H1 (cell line): ENCODE results near the gene FAM186B. TPM values are rescaled to one million over a fixed set of nuclear protein-coding genes. Genes with fewer than 3 reads are reported as not detected.

Source experiments
- HDAC6 ChIP-seq: IDR thresholded peaks from one replicate; pipeline ENCODE4 v1.7.1; 2012; ENCODE audit warnings: low read depth, mild to moderate bottlenecking, inconsistent platforms, low read length, moderate library complexity
- polyA plus RNA-seq, 7 experiments: library from polyadenylated mRNA; depleted of rRNA in 3 of 7; stranded (reverse) in 5 of 7; unstranded in 2 of 7; fragments of >200 nt in 5 of 7; fragments of 200-250 nt in 2 of 7; gene quantifications; 1 replicate in 5 of 7; 2 replicates in 1 of 7; 4 replicates in 1 of 7; pipeline versions ENCODE4 v1.2.1 to v1.2.3, GENCODE V29; 2011 to 2013; ENCODE audit warnings: missing spikeins in 2 of 7, mixed read lengths in 2 of 7
- total RNA-seq: library from RNA; stranded (reverse); fragmentation: NEBNext Ultra II Directional; extraction: Animal tissue kit (Norgen Biotek cat#: 25700); gene quantifications from 2 replicates; pipeline ENCODE4 v1.2.1, GENCODE V29; 2021
- TF ChIP-seq, protein P1 (sequence below): fragments of 300-600 bp; sonication (generic); IDR thresholded peaks from 2 replicates; pipeline ENCODE4 v1.7.1; 2012; ENCODE audit warnings: low read length, moderate library complexity, mild to moderate bottlenecking, inconsistent platforms; ENCODE audit not compliant: insufficient replicate concordance

Gene FAM186B
- total and polyA plus RNA-seq, 2 of the 8 experiments (the other 6 are each of a cell fraction or from before 2014, with no cell fraction given) = 0.12 to 0.73 TPM

- TF ChIP-seq, protein P1, sequence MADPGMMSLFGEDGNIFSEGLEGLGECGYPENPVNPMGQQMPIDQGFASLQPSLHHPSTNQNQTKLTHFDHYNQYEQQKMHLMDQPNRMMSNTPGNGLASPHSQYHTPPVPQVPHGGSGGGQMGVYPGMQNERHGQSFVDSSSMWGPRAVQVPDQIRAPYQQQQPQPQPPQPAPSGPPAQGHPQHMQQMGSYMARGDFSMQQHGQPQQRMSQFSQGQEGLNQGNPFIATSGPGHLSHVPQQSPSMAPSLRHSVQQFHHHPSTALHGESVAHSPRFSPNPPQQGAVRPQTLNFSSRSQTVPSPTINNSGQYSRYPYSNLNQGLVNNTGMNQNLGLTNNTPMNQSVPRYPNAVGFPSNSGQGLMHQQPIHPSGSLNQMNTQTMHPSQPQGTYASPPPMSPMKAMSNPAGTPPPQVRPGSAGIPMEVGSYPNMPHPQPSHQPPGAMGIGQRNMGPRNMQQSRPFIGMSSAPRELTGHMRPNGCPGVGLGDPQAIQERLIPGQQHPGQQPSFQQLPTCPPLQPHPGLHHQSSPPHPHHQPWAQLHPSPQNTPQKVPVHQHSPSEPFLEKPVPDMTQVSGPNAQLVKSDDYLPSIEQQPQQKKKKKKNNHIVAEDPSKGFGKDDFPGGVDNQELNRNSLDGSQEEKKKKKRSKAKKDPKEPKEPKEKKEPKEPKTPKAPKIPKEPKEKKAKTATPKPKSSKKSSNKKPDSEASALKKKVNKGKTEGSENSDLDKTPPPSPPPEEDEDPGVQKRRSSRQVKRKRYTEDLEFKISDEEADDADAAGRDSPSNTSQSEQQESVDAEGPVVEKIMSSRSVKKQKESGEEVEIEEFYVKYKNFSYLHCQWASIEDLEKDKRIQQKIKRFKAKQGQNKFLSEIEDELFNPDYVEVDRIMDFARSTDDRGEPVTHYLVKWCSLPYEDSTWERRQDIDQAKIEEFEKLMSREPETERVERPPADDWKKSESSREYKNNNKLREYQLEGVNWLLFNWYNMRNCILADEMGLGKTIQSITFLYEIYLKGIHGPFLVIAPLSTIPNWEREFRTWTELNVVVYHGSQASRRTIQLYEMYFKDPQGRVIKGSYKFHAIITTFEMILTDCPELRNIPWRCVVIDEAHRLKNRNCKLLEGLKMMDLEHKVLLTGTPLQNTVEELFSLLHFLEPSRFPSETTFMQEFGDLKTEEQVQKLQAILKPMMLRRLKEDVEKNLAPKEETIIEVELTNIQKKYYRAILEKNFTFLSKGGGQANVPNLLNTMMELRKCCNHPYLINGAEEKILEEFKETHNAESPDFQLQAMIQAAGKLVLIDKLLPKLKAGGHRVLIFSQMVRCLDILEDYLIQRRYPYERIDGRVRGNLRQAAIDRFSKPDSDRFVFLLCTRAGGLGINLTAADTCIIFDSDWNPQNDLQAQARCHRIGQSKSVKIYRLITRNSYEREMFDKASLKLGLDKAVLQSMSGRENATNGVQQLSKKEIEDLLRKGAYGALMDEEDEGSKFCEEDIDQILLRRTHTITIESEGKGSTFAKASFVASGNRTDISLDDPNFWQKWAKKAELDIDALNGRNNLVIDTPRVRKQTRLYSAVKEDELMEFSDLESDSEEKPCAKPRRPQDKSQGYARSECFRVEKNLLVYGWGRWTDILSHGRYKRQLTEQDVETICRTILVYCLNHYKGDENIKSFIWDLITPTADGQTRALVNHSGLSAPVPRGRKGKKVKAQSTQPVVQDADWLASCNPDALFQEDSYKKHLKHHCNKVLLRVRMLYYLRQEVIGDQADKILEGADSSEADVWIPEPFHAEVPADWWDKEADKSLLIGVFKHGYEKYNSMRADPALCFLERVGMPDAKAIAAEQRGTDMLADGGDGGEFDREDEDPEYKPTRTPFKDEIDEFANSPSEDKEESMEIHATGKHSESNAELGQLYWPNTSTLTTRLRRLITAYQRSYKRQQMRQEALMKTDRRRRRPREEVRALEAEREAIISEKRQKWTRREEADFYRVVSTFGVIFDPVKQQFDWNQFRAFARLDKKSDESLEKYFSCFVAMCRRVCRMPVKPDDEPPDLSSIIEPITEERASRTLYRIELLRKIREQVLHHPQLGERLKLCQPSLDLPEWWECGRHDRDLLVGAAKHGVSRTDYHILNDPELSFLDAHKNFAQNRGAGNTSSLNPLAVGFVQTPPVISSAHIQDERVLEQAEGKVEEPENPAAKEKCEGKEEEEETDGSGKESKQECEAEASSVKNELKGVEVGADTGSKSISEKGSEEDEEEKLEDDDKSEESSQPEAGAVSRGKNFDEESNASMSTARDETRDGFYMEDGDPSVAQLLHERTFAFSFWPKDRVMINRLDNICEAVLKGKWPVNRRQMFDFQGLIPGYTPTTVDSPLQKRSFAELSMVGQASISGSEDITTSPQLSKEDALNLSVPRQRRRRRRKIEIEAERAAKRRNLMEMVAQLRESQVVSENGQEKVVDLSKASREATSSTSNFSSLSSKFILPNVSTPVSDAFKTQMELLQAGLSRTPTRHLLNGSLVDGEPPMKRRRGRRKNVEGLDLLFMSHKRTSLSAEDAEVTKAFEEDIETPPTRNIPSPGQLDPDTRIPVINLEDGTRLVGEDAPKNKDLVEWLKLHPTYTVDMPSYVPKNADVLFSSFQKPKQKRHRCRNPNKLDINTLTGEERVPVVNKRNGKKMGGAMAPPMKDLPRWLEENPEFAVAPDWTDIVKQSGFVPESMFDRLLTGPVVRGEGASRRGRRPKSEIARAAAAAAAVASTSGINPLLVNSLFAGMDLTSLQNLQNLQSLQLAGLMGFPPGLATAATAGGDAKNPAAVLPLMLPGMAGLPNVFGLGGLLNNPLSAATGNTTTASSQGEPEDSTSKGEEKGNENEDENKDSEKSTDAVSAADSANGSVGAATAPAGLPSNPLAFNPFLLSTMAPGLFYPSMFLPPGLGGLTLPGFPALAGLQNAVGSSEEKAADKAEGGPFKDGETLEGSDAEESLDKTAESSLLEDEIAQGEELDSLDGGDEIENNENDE = no peak
- no peak for TF ChIP-seq HDAC6
Observed at GRCh38 chr12:49654715-49655114, 49.3 kb upstream of the FAM186B start (continued).
